Measurements from ENCODE around the gene PRKAR1B. TPM values are rescaled to one million over a fixed set of nuclear protein-coding genes. Genes with fewer than 3 reads are reported as not detected.

The PRKAR1B gene
- total RNA-seq, 1 donor from 2014 or later: 19.9 TPM

GRCh38 chr7:739983-740942, 13.2 kb upstream of the PRKAR1B start:
- no peak for DNase-seq (ENCODE audit: low spot score)

GRCh38 chr7:739455-739982, 12.4 kb upstream of the PRKAR1B start:
- DNase-seq (ENCODE audit: low spot score): no peak

- no peak for DNase-seq (ENCODE audit: low spot score)
Measured at GRCh38 chr7:738723-739454, 11.8 kb upstream of the PRKAR1B start.

GRCh38 chr7:738241-738640, 11.2 kb upstream of the PRKAR1B start:
- no peak for DNase-seq (ENCODE audit: low spot score)

- no peak for DNase-seq (ENCODE audit: low spot score)
Measured at GRCh38 chr7:734808-735207, 7.7 kb upstream of the PRKAR1B start.

- no peak for DNase-seq (ENCODE audit: low spot score)
Measured at GRCh38 chr7:734214-734613, 7.1 kb upstream of the PRKAR1B start.

GRCh38 chr7:732556-732955, 5.5 kb upstream of the PRKAR1B start:
- no peak for DNase-seq (ENCODE audit: low spot score)

GRCh38 chr7:732094-732541, 5.0 kb upstream of the PRKAR1B start:
- peak; percentile 76 for DNase-seq (ENCODE audit: low spot score)

- no peak for DNase-seq (ENCODE audit: low spot score)
Measured at GRCh38 chr7:731440-732085, 4.5 kb upstream of the PRKAR1B start.

GRCh38 chr7:730501-731439, 3.7 kb upstream of the PRKAR1B start:
- no peak for DNase-seq (ENCODE audit: low spot score)

GRCh38 chr7:729140-730000, 2.3 kb upstream of the PRKAR1B start:
- no peak for DNase-seq (ENCODE audit: low spot score)

- DNase-seq (ENCODE audit: low spot score): no peak
Measured at GRCh38 chr7:728602-729001, 1.5 kb upstream of the PRKAR1B start.

- no peak for DNase-seq (ENCODE audit: low spot score)
Measured at GRCh38 chr7:727806-728460, 852 bp upstream of the PRKAR1B start.

GRCh38 chr7:726854-727103, 302 bp downstream of the PRKAR1B start:
- DNase-seq (ENCODE audit: low spot score): no peak

- peak; percentile 88 for DNase-seq (ENCODE audit: low spot score)
Measured at GRCh38 chr7:726084-726853, 812 bp downstream of the PRKAR1B start, which contains the start of gene DNAAF5. Gene DNAAF5 (plus strand): TSS chr7:726699. CDS start chr7:726721, 22 bp downstream.

- no peak for DNase-seq (ENCODE audit: low spot score)
Measured at GRCh38 chr7:725223-726005, 1.7 kb downstream of the PRKAR1B start.

GRCh38 chr7:724298-724697, 2.8 kb downstream of the PRKAR1B start:
- DNase-seq (ENCODE audit: low spot score): no peak

GRCh38 chr7:723541-723940, 3.5 kb downstream of the PRKAR1B start:
- no peak for DNase-seq (ENCODE audit: low spot score)
